ENCODE results near the gene FAR2.
"Not testable (repeated sequence)": the region's sequence is repeated elsewhere in the genome, so short reads cannot be mapped to it uniquely, and the experiment has no call there.

FAR2 gene

GRCh38 chr12:29152981-29153630 lies 4.0 kb downstream of the FAR2 start:
- DNase-seq (ENCODE audit: low read depth in 2 of 2) = no peak

- DNase-seq (ENCODE audit: low read depth in 2 of 2) = no peak
Measured at GRCh38 chr12:29155079-29155478, 6.0 kb downstream of the FAR2 start.

- DNase-seq (ENCODE audit: low read depth in 2 of 2) = no peak
Measured at GRCh38 chr12:29157486-29157946, 8.4 kb downstream of the FAR2 start.

GRCh38 chr12:29158115-29158763 lies 9.2 kb downstream of the FAR2 start:
- no peak for DNase-seq (ENCODE audit: low read depth in 2 of 2)

- DNase-seq (ENCODE audit: low read depth in 2 of 2) = no peak
Measured at GRCh38 chr12:29159661-29160060, 10.6 kb downstream of the FAR2 start.

- DNase-seq (ENCODE audit: low read depth in 2 of 2) = no peak
Measured at GRCh38 chr12:29160230-29160629, 11.2 kb downstream of the FAR2 start.

GRCh38 chr12:29163146-29163545 lies 14.1 kb downstream of the FAR2 start:
- DNase-seq (ENCODE audit: low read depth in 2 of 2) = no peak

- DNase-seq (ENCODE audit: low read depth in 2 of 2) = no peak
Measured at GRCh38 chr12:29164477-29165393, 15.7 kb downstream of the FAR2 start.

- DNase-seq (ENCODE audit: low read depth in 2 of 2) = no peak
Measured at GRCh38 chr12:29167445-29167844, 18.4 kb downstream of the FAR2 start.

- no peak for DNase-seq (ENCODE audit: low read depth in 2 of 2)
Measured at GRCh38 chr12:29167988-29168387, 18.9 kb downstream of the FAR2 start.

- not testable (repeated sequence) for DNase-seq (ENCODE audit: low read depth in 2 of 2)
Measured at GRCh38 chr12:29169978-29170377, 20.9 kb downstream of the FAR2 start.

GRCh38 chr12:29170478-29171084 lies 21.5 kb downstream of the FAR2 start:
- not testable (repeated sequence) for DNase-seq (ENCODE audit: low read depth in 2 of 2)

- DNase-seq (ENCODE audit: low read depth in 2 of 2) = no peak
Measured at GRCh38 chr12:29171421-29172258, 22.6 kb downstream of the FAR2 start.

GRCh38 chr12:29176941-29177340 lies 27.9 kb downstream of the FAR2 start:
- no peak for DNase-seq (ENCODE audit: low read depth in 2 of 2)

GRCh38 chr12:29182247-29182646 lies 33.2 kb downstream of the FAR2 start:
- DNase-seq (ENCODE audit: low read depth in 2 of 2) = not testable (repeated sequence)

GRCh38 chr12:29187756-29188155 lies 38.7 kb downstream of the FAR2 start:
- no peak for DNase-seq (ENCODE audit: low read depth in 2 of 2)

GRCh38 chr12:29191267-29191850 lies 42.3 kb downstream of the FAR2 start:
- no peak for DNase-seq (ENCODE audit: low read depth in 2 of 2)

- DNase-seq (ENCODE audit: low read depth in 2 of 2) = no peak
Measured at GRCh38 chr12:29198901-29199300, 49.8 kb downstream of the FAR2 start.

GRCh38 chr12:29200586-29200985 lies 51.5 kb downstream of the FAR2 start:
- no peak for DNase-seq (ENCODE audit: low read depth in 2 of 2)

- DNase-seq (ENCODE audit: low read depth in 2 of 2) = no peak
Measured at GRCh38 chr12:29201296-29201695, 52.2 kb downstream of the FAR2 start.

GRCh38 chr12:29201746-29202145 lies 52.7 kb downstream of the FAR2 start:
- DNase-seq (ENCODE audit: low read depth in 2 of 2) = no peak

All from stimulated activated CD8-positive, alpha-beta memory T cell treated with anti-CD3 and anti-CD28 coated beads, Interleukin-15, amount 100 ng/mL, for 4 hours (primary cell).